Smooth muscle cell of the brain vasculature (primary cell): Measurements from ENCODE around the gene CDYL2.
"Not testable (repeated sequence)": the region's sequence is repeated elsewhere in the genome, so short reads cannot be mapped to it uniquely, and the experiment has no call there.

ENCODE experiments used
- DNase-seq: peaks from one replicate; pipeline ENCODE4 v3.0.0-alpha.2; 2012; ENCODE audit warnings: low read depth, low spot score

The CDYL2 gene

DNA sequence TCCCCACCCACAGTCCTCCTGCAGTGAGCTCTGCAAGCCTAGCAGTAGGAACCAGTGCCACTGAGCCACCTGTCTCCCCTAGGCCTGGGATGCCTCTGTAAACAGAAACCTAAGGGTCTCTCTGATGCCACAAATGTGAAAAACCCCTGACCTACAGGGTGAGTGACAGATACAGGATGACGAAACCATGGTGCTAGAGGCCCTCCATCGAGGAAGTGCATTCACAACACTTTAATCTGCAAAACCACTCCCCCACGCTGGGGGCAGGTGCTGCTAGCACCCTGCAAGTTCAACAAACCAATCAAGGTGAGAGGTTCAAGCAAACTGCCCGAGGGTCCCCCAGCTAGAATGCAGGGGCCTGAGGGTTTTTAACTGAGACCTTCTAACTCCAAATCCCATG lies 59.5 kb downstream of the CDYL2 start:
- no peak for DNase-seq

DNA sequence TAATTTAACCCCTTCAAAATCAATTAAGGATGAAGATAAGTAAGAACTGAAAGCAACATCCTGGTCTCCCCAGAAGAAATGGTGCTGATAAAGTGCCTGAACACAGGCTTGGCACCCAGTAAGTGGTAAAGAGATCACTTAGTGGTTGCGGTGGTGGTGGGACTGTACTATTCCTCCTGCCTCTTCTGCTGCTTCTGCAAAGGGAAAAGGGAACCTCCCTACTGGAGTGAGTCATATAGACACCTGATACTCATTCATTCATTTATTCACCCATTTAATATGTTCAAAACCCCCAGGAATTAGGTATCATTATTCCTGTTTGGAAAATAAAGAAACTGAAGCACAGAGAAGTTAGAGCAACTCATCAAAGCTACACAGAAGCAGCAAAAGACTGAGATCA lies 60.6 kb downstream of the CDYL2 start:
- no peak for DNase-seq

DNA sequence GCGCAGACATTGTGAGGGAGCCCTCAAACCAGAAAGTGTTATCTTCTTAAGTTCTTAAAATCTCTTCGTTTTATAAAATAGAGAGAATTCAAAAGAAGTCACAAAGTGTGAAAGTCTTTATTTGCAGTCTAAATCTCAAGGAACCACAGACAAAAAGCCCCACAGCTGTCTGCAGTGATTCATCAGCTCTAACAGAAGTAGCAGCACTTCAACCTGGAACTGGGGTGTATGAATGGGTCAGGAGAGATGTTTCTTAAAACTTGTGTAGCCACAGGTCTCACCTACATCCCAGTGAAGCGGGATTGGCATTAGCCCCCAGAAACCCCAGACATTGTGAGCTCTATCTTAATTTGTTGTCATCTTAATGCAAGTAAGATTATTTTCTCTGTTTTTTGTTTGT lies 61.1 kb downstream of the CDYL2 start:
- DNase-seq = no peak

DNA sequence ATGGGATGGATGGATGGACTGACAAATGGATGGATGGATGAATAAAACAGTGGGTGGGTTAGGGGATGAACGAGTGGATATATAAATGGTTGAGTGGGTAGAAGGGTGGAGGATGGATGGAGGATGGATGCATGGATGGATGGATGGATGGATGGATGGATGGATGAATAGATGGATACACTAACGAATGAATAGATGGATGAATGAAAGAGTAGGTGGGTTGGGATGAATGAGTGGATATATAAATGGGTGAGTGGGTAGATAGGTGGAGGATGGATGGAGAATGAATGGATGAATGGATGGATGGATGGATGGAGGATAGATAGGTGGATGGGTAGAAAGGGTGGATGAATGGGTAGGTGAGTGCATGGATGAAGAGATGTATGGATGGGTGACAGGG lies 62.1 kb downstream of the CDYL2 start:
- DNase-seq = no peak

DNA sequence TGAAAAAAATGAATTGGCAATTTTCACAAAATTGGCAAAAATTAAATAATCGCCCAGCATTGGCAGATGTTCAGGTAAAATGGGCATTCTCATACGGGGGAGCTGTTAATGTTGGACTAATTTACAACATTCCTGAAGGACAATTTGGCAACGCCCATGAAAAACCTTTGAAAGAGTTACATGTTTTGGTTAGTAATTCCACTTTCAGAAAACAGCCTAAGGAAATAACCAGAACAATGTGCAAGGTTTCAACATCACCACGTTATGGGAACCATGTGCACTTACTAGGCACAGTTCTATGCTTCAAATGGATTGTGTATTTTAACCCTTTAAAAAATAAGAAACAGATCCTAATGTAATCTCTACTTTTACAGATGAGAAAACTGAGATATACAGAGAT lies 62.7 kb downstream of the CDYL2 start:
- no peak for DNase-seq

DNA sequence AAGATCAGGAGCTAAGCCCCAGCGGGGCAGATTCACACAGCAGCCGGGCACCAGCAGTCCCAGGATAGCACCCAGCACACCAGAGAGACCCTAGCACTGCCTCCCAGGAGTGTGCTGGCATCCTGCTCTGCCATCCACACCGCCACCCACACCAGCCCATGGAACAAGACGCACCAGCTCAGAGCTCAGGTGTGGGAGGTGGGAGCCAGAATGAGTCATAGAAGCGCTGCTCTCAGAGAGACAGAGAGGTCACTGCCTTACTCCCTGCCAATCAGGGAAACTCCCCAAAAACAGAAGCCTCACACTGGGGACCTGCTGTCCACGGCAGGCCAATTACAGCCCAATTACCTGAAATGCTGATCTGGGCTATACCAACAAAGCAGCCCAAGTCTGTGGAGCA lies 64.9 kb downstream of the CDYL2 start:
- no peak for DNase-seq

DNA sequence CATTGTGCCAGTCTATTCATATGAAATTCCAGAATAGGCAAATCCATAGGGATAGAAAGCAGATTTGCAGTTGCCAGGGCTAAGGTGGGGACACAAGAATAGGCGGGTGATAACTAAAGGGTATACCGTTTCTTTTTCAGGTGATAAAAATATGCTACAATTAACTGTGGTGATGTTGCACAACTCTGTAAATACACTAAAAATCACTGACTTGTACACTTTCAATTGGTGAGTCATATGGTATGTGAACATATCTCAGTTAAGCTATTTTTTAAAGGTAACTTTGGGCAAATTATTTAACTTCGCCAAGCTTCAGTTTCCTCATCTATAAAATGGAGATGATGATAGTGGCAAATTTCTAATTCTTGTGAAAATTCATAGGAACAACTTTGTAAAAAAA lies 65.9 kb downstream of the CDYL2 start:
- DNase-seq = no peak

DNA sequence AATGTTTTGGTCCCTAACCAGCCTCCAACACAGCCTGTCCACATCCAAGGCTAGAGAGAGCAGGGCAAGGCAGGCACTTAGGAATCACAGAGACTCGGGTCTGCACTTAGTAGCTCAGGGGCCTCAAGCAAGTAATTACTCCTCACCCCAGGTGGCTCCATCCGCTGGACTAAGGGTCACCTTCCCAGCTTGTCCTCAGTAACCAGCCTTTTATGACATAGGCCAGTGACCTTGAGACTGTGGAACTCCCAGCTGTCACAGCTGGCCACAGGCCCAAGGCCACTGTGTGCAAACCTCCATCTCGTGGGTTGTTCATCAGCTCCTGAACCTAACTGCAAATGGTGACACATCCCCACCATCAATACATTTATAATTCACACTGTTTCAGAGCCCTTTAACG lies 68.6 kb downstream of the CDYL2 start:
- DNase-seq = no peak

DNA sequence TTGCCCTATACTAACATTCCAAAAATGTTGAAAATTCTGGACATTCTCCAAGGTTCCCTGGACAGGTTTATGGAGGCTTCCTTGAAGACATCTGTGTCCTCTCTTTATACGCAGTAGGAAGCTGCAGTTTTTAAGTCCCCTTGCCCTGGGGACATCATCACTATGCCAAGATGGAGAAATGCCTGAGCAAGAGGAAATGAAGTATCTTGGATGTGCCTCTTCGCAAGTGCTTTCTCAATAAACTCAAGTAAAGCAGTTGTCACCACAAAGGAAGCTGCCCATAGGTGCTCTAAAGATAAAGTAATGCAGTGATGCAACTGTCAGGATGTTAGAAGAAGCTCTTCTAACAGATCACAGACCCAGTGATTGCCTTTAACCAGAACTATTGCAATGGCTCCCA lies 71.0 kb downstream of the CDYL2 start:
- DNase-seq = no peak

DNA sequence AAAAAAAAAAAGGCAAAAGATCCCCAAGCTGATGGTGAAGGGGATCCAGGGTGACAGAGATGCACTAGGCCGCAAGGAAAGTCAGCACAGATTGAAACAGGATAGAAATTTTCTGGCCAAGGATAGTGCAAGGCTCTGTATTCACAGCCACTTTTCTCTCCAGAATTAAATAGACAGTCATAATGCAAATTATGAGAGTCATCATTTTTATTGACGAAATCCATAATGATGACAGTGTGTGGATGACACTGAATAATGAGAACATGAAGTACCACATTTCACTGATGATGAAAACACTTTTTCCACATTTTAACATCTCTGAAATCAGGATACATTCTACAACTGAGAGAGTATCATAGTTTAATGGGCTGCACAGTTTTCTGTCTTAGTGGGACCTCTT lies 72.5 kb downstream of the CDYL2 start:
- no peak for DNase-seq

DNA sequence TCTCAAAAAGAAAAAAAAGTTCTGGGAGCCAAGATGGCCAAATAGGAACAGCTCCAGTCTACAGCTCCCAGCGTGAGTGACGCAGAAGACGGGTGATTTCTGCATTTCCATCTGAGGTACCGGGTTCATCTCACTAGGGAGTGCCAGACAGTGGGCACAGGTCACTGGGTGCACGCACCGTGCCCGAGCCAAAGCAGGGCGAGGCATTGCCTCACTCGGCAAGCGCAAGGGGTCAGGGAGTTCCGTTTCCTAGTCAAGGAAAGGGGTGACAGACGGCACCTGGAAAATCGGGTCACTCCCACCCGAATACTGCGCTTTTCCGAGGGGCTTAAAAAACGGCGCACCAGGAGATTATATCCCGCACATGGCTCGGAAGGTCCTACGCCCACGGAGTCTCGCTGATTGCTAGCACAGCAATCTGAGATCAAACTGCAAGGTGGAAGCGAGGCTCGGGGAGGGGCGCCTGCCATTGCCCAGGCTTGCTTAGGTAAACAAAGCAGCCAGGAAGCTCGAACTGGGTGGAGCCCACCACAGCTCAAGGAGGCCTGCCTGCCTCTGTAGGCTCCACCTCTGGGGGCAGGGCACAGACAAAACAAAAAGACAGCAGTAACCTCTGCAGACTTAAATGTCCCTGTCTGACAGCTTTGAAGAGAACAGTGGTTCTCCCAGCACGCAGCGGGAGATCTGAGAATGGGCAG lies 77.2 kb downstream of the CDYL2 start:
- DNase-seq = not testable (repeated sequence)

DNA sequence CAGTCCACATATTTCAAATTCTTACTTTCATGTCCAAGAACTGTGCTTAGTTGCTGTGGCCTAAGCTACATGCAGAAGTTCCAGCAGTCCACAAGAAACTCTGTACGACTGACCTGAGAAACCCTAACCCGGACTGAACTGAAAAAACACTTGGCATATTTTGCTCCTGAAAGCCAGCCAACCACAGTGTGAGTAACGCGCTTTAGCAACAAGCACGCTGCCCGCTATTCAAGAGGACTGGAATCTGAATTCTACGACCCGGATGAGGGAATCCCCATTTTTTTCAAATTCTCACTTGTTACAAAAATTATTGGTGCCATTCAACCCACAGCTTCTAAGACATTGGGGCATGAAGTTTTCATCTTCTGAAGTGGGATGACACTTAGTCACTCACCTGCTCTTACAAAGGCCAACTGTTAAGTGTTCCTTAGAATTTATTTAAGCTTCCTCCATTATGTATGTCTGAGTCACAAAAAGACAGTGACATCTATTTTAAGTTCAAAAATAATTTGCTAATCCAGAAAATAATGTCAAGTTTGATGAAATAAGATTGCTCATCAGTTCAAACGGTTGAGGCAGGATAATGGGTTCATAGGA lies 78.7 kb downstream of the CDYL2 start:
- no peak for DNase-seq

DNA sequence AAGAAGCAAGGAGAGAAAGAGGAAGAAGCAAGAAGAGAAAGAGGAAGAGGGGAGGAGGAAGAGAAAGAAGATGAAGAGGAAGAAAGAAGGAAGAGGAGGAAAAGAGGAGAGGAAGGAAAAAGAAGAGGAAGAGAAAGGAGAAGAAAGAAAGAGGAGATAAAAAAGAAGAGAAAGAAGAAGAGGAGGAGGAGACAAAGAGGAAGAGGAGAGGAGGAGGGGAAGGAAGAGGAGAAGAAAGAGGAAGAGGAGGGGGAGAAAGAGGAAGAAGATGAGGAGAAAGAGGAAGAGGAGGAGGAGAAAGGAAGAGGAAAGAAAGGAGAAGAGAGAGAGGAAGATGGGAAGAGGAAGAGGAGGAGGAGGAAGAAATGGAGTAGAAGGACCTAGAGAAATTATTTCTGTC lies 80.4 kb downstream of the CDYL2 start:
- no peak for DNase-seq

DNA sequence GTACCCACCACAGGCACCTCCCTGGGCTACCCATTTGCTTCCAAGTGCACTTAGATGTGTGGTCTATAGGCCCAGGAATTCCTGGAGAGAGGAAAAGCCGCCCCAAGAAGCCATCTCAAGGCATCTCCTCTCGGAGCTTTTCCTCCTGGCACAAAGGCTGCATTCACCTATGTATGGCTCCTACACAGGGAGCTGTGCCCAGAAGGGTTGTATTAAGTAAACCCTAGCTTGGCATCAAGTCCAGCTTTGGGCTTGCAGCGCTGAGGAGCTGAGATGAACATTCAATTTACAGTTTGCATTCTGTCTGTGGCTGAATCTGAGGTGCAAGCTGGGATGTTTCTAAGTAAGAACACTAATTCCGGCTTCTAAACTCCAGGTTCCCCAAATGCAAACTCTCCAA lies 81.3 kb downstream of the CDYL2 start:
- no peak for DNase-seq

DNA sequence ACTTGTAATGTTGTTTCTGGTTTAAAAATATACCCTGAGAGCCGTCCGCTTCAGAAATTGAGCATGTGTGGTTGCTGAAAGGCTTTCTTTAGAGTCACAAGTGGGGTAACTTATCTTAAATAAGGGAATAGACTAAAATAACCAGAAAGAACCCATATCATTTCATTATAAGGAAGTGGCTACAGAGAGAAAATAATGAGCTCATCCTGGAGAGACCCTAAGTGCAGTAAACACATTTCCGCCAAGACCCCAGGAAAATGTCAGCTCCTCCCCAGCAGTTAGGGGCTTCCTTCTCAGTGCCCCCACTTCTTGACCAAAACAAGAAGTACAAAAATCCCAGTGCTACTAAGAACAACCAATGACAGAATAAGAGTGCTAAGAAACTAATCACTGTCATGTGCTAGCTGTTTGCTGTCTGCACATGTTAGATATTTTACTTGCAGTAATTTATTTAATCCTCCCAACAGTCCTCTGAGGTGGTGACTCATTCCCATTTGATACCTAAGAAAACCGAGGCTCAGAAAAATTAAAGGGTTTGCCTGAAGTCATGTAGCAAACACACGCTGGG lies 83.5 kb downstream of the CDYL2 start:
- no peak for DNase-seq

DNA sequence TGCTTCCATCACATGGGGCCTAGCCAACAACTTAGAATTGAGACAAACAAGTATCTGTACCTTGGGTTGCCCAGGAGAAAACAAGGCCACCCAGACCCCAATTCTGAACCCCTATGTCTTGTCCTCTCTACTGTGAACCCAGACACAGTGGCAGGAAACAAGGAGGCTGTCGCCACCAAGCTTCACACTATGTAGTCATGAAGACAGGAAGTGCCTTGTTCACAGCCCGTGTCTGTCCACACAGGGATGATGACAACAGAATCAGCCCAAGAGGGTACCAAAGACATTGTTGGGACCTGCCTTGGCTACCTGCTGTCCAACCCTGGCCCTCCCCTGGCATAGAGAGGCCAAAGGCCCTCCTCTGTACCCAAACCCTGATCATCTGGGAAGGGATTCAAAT lies 84.8 kb downstream of the CDYL2 start:
- DNase-seq = no peak

DNA sequence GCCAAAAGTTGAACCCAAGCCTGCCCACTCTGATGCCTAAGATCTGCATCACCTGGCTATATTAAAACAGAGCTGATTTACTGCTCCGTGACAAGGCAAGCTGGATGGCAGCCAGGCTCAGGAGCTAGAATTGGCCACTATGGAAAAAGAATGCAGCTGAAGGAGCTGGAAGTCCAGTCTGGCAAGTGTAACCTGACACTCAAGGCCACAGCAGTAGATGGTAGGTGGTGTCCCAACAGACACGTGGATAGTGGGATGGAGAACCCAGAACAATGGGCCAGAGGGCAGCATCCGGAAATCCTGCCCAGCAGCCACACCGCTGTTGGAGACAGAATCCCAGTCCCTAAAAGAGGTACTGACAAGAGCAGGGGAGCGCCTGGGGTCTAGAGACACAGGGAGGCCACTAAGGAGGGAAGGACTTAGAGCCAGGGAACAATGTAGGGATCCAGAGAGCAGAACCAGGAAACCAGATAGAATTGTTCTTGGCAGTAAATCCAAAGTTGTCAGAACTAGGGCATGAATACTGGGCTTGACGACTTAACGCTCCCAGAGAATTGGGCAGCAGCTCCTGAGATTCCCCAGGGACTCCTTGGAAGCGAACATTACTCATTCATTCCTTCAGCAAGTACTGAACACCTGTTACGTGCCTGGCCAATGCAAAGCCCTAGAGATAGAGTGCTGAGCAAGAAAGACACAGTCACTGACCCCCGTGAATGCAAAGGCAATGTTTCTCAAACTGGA lies 85.7 kb downstream of the CDYL2 start:
- DNase-seq = no peak

DNA sequence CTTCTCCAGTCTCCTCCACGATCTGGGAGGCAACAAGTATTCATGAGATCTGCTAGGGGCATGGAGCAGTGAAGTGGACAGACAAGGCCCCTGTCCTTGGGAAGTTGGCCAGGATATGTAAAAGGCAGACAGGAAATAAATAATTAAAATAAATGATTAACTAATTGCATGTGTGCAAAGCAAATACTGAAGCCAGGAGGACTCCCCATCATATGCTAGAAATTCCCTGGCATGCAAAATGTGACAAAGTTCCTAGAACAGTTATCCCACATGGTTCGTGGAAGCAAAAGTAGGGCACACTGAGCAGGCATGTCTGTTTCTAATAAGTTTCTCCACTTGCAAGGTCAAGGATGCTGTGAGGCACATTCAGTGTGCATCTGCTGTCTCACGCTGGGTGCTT lies 86.8 kb downstream of the CDYL2 start:
- DNase-seq = no peak

DNA sequence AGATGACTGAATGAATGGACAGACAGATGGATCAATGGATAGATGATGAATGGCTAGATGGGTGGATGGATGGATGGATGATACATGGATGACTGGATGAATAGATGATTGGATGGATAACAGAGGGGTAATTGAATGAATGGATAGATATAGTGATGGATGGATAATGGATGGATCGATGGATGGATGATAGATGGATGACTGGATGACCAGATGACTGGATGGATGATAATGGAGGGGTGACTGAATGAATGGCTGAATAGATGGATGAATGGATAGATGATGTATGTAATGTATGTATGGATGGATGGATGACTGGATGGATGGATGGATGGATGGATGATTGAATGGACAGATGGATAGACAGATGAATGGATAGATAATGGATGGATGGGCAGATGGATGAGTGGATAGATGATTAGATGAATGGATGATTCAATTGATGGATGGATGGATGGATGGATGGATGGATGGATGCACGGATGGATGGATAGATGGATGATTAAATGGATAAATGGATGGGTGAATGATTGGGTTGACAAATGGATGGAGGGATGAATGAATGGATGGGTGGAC lies 87.7 kb downstream of the CDYL2 start:
- DNase-seq = no peak

DNA sequence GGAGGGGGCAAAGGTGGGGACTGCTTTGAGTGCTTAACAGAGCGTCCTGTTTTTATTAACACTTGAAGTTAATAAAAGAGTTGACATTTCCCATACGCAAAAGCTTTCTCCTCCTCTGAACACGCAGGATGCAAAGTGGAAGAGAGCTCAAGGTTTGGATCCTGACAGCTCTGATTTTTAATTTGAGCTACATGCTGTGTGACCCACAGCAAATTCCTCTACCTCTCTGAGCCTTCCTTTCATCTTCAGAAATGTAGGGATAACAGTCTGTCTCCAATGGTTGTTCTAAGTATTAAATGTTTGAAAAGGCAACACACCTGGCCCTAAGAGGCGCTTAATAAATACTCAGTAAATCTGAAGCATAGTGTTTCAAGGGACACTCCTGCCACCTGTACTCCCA lies 93.0 kb downstream of the CDYL2 start:
- no peak for DNase-seq

DNA sequence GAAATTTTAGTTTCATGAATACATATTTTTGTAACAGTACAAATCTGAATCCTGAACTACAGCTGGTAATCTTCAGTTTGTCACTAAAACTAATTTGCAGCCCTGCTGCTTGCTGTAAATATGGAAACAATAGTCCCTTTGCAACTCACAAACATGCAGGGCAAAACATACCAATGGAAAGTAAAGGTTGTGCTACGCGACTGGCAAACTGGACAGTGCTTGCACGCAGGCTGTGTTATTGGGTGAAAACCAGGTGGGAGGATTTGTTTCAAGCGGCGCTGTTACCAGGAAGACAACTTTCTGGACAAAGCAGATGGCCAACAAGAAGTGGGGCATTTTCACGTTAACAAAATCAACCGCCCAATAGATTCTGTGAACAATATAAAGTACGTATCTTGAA lies 93.5 kb downstream of the CDYL2 start:
- DNase-seq = no peak

DNA sequence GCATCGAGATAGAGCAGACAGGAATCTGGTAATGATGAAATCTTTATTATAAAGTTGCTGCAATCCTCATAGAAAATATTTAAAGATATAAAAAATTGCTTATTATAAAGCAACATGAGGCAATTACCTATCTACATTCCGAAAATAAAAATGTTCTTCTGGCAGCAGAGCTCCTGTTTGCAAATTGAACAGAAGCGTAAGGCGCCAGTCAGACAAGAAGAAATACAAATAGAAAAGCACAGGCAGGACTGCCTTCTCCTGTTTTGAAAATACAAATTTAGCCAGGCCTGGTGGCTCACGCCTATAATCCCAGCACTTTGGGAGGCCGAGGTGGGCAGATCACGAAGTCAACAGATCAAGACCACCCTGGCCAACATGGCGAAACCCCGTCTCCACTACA lies 95.6 kb downstream of the CDYL2 start:
- no peak for DNase-seq

DNA sequence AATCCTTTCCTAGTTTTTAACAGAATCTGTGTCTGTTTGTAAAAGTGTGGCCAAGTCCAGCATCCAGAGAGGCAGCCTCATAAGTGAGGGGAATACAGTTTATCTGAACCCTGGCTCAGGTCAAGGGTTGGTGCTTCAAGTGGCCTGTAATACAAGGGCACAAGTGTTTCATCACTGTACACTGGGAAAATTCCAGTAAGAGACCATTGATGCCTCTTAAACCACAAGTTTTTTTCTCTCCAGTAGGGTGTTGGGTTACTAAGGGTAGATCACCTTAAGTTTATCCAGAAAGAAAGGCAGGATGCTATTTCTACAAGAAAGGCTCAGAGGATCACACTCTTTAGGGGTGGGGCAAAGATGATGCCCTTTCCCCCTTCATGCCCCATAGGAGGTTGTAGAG lies 96.7 kb downstream of the CDYL2 start:
- DNase-seq = no peak
